Nephron progenitor cell (in vitro differentiated cells): ENCODE data around the gene TMEM121B.
A peak's percentile ranks its signal among the peaks of the same experiment; 100 is the strongest.

Source experiments
- DNase-seq: peaks from one replicate; pipeline ENCODE4 v3.0.0; 2021
- H3K27ac Mint-ChIP-seq: 2 replicates; pipeline ENCODE4 v1.8.0; 2021; ENCODE audit warnings: mild to moderate bottlenecking, moderate library complexity, mixed read lengths
- H3K27me3 Mint-ChIP-seq: 2 replicates; pipeline ENCODE4 v1.8.0; 2021; ENCODE audit warnings: mild to moderate bottlenecking, low read depth, mixed read lengths; ENCODE audit not compliant: poor library complexity
- H3K36me3 Mint-ChIP-seq: 2 replicates; pipeline ENCODE4 v1.8.0; 2021; ENCODE audit warnings: low read depth, mixed read lengths
- H3K4me1 Mint-ChIP-seq: 2 replicates; pipeline ENCODE4 v1.8.0; 2021; ENCODE audit warnings: mixed read lengths
- H3K4me3 Mint-ChIP-seq: 2 replicates; pipeline ENCODE4 v1.8.0; 2021; ENCODE audit warnings: mild to moderate bottlenecking, moderate library complexity, mixed read lengths
- H3K9me3 Mint-ChIP-seq: 2 replicates; pipeline ENCODE4 v1.8.0; 2021; ENCODE audit warnings: mild to moderate bottlenecking, moderate library complexity, mixed read lengths
- TF ChIP-seq, protein P1 (sequence below): fragments of 200-600 bp; sonication (generic); IDR thresholded peaks from 2 replicates; pipeline ENCODE4 v1.5.0; 2021; ENCODE audit warnings: antibody characterized with exemption

The TMEM121B gene

DNA sequence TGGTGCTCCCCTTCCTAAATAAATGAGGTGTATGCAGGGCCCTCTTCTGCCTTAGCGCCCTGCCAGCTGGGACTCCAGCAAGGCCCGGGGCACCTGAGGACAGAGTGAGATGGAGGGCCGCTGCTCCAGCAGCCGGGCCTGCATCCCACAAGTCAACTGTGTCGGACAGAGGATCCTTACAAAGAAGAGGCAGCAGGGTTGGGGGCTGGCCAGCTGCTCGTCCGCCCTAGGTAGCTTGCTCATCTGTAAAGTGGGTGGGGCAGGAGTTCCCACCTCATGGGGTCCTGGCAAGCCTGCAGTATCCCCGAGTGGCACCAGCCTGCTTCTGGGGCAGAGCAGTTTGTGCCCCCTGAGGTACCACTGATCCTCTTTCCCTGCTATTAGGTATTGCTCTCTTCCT is 7.6 kb downstream of the TMEM121B start:
- TF ChIP-seq, protein P1, sequence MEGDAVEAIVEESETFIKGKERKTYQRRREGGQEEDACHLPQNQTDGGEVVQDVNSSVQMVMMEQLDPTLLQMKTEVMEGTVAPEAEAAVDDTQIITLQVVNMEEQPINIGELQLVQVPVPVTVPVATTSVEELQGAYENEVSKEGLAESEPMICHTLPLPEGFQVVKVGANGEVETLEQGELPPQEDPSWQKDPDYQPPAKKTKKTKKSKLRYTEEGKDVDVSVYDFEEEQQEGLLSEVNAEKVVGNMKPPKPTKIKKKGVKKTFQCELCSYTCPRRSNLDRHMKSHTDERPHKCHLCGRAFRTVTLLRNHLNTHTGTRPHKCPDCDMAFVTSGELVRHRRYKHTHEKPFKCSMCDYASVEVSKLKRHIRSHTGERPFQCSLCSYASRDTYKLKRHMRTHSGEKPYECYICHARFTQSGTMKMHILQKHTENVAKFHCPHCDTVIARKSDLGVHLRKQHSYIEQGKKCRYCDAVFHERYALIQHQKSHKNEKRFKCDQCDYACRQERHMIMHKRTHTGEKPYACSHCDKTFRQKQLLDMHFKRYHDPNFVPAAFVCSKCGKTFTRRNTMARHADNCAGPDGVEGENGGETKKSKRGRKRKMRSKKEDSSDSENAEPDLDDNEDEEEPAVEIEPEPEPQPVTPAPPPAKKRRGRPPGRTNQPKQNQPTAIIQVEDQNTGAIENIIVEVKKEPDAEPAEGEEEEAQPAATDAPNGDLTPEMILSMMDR, result no peak
- no peak overlapping the region for H3K27ac Mint-ChIP-seq
- H3K36me3 Mint-ChIP-seq, result no peaks in the 10 kb centered on the region
- H3K9me3 Mint-ChIP-seq, result no peaks in the 10 kb centered on the region
- DNase-seq, result no peak
- H3K27me3 Mint-ChIP-seq, result peaks cover 11% of the 10 kb centered on the region
- H3K4me1 Mint-ChIP-seq, result peaks cover 40% of the 10 kb centered on the region
- no peak overlapping the region for H3K4me3 Mint-ChIP-seq

DNA sequence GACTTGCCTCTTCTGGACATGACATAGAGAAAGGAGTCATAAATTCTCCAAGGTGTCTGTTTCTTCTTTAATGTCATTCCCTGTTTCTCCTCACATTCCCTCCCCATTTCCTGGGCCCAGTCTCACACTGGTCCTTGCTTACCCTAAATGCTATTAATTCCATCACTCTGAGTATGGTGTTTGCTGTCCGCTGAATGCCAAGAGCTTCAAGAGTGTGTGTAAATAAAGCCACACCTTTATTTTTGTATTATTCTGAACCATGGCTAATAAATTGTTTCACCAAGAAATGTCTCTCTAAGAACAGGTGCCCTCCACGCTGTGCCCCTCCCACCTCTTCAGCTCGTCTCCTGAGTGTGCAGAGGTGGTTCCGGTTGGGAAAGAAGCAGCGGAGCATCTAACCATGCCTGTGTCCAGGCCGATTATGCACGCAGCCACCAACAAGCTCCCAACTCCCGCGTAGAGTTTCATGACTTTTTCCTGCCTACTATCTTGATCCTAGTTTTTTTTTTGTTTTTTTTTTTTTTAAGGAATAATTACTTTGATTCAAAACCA is 8.6 kb downstream of the TMEM121B start:
- Mint-ChIP-seq H3K4me3 (no peak overlapping the region), H3K4me1 (peaks cover 40% of the 10 kb centered on the region), H3K27me3 (peaks cover 4% of the 10 kb centered on the region), H3K27ac (no peak overlapping the region), H3K36me3 (no peaks in the 10 kb centered on the region), H3K9me3 (no peaks in the 10 kb centered on the region)
- DNase-seq, result peak; percentile 45
- TF ChIP-seq, protein P1, result no peak

DNA sequence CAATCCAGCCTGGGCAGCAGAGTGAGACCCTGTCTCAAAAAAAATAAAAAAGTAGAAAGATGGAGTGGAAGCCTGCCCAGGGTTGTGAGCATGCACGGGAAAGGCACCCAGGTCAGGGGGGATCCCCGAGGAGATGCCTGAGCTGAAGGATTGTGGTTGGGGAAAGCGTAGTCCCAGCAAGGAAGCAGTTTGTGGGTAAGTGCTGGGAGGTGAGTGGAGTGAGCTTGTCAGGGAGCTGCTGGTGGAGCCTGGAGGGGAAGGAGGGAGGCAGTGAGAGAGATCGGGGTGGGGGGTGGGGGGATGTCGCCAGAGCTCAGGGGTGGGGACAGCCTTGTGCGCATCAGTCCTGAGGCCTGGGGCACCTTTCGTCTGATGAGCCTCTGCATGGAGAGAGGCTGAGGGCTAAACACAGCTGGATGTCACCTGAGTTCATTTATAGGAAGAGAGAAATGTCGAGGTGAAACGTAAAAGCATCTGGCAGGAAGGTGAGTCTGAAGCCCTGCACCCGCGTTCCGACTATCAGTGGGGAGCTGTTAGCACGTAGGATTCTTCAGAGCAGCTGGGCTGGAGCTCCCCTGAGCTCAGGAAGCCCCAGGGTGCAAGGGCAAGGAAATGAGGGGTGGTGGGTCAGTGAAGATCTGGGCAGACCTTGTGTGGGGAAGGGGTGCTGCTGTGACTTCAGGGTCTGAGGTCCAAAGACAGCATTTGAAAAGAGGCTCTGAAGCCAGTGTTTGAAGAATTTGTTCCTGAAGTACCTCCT is 10.2 kb downstream of the TMEM121B start:
- Mint-ChIP-seq H3K9me3 (no peaks in the 10 kb centered on the region), H3K27ac (no peak overlapping the region), H3K4me3 (no peak overlapping the region), H3K36me3 (no peaks in the 10 kb centered on the region), H3K27me3 (peaks cover 4% of the 10 kb centered on the region), H3K4me1 (peaks cover 49% of the 10 kb centered on the region)
- DNase-seq, result no peak
- TF ChIP-seq, protein P1, result no peak

DNA sequence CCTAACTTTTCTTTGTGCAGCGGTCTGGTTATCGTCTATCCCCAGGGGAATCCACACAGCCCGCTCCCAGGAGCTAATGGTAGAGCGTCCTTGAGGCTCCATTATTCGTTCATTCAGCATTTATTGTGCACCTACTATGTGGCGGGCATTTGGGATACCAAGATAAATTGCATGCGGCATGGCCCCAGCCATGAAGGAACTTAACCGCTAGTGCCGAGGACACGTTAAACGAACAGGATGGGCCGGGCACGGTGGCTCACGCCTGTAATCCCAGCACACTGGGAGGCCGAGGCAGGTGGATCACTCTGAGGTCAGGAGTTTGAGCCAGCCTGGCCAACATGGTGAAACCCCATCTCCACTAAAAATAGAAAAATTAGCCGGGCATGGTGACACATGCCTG is 11.2 kb downstream of the TMEM121B start:
- H3K36me3 Mint-ChIP-seq, result no peaks in the 10 kb centered on the region
- TF ChIP-seq, protein P1, result no peak
- H3K27me3 Mint-ChIP-seq, result peaks cover 4% of the 10 kb centered on the region
- H3K27ac Mint-ChIP-seq, result no peak overlapping the region
- H3K4me3 Mint-ChIP-seq, result no peak overlapping the region
- peaks cover 50% of the 10 kb centered on the region for H3K4me1 Mint-ChIP-seq
- no peak for DNase-seq
- no peaks in the 10 kb centered on the region for H3K9me3 Mint-ChIP-seq

DNA sequence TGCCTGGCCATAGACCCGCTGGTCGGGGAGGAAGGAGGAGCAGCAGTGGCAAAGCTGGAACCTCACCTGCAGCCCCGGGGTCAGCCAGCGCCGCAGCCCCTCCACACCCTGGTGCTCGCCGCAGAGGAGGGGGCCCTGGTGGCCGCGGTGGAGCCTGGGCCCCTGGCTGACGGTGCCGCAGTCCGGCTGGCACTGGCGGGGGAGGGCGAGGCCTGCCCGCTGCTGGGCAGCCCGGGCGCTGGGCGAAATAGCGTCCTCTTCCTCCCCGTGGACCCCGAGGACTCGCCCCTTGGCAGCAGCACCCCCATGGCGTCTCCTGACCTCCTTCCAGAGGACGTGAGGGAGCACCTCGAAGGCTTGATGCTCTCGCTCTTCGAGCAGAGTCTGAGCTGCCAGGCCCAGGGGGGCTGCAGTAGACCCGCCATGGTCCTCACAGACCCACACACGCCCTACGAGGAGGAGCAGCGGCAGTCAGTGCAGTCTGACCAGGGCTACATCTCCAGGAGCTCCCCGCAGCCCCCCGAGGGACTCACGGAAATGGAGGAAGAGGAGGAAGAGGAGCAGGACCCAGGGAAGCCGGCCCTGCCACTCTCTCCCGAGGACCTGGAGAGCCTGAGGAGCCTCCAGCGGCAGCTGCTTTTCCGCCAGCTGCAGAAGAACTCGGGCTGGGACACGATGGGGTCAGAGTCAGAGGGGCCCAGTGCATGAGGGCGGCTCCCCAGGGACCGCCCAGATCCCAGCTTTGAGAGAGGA is 11.9 kb downstream of the TMEM121B start:
- TF ChIP-seq, protein P1, result no peak
- DNase-seq, result no peak
- peaks cover 49% of the 10 kb centered on the region for H3K4me1 Mint-ChIP-seq
- no peak overlapping the region for H3K27ac Mint-ChIP-seq
- no peaks in the 10 kb centered on the region for H3K9me3 Mint-ChIP-seq
- no peak overlapping the region for H3K4me3 Mint-ChIP-seq
- no peaks in the 10 kb centered on the region for H3K36me3 Mint-ChIP-seq
- peaks cover 6% of the 10 kb centered on the region for H3K27me3 Mint-ChIP-seq
